ENCODE data around the gene TMUB1. TPM values are rescaled to one million over a fixed set of nuclear protein-coding genes. Genes with fewer than 3 reads are reported as not detected.

The TMUB1 gene
- total RNA-seq, 1 donor from 2014 or later = 10.2 TPM

DNA sequence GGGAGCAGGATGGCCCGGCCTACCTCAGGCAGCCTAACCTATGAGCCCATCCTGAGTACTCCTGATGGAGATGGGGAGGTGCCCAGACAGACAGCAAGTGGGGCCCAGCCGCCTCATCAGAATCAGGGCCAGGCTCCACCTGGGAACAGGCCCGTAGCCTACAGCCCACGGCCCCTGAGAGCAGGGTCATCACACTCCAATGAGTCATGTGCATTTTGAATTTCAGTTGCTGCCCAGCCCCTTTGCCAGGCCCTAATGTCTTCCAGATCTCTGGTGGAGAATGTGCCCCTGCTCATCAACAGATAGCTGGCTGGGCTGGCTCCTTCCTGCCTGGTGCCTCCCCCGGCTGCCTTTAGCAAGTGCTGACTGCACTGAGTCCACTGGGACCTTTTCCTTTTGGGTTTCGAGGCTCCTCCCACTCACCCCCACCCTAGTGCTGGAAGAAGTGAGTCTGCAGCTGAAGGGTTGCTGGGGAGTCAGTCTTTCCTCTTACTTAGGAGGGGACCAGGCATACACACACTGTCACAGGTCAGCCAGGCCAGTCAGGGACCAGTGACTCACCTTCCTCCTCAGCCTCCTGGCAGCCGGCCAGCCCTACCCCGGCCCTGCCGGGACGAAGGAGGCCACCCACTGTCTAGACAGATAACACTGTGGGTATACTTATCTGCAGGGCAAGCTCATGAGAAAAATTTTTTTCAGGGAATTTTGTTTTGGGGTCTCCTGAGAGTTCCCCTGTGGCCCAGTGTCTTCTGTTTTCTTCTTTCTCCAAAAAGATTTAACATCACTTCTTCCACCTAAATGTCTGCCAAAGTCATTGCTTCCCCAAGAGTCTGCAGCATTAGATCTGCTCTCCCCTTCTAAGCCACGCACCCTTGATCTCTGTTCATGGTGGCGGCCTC is 44.1 kb downstream of the TMUB1 start:
- DNase-seq (ENCODE audit: low spot score in 2 of 2) (peak in 1 of 2 donors; percentile 62), FAIRE-seq (no peak)

- DNase-seq (ENCODE audit: low spot score in 2 of 2) (no peak), FAIRE-seq (no peak)
These were observed 47.4 kb downstream of the TMUB1 start for GRCh38 chr7:151035902-151036301.

DNA sequence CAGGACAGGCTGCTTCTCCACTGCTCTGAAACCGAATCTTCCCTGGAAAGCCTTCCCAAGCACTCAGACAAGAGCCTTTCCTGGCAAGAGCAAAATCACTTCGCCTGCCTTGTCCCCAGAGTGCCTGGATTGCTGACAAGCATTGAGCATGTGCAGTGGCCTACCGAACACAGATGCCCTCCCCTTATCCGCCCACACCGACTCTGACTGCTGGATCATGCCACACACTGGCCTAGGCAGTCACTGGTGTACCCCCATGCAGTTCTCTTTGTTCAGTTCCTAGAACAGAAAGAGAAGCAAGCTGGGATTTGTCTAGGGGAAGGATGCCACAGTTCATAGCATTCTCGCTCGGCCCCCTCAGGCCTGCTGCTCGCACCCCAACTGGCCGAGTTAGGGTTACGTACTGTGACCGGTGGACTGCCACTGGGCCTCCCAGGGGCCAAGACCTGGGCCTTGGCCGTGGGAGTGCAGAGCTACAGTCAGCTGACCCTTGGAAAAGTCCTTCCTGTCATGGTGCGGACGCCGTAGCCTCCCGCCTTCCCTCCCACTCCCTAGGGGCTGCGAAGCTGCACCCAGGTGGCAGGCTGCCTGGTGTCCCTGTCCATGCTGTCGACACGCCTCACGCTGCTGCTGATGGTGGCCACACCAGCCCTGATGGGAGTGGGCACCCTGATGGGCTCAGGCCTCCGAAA is 48.1 kb downstream of the TMUB1 start:
- DNase-seq (ENCODE audit: low spot score in 2 of 2) = no peak
- FAIRE-seq = no peak

DNA sequence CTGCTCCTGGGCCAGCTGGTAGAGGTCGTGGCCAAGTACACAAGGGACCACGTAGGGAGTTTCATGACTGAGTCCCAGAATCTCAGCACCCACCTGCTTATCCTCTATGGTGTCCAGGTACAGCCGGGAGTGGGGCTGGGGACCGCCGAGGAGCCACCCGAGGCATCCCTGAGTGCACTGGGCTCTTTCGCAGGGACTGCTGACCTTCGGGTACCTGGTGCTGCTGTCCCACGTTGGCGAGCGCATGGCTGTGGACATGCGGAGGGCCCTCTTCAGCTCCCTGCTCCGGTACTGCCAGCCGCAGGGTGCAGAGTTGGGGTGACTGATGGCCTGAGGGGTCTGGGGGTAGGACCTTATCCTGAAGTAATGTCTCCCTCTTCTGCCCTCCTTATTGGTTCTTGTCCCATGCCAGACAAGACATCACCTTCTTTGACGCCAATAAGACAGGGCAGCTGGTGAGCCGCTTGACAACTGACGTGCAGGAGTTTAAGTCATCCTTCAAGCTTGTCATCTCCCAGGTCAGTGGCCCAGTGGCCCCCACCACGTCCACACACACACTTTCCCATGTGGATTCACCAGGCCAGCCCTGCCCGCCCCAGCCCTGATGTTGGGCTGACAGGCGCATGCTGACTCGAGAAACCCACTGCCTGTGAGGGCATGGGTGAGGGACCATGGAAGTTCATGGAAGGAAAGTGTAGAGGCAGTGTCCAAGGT is 48.8 kb downstream of the TMUB1 start:
- DNase-seq (ENCODE audit: low spot score in 2 of 2) (no peak), FAIRE-seq (no peak)

DNA sequence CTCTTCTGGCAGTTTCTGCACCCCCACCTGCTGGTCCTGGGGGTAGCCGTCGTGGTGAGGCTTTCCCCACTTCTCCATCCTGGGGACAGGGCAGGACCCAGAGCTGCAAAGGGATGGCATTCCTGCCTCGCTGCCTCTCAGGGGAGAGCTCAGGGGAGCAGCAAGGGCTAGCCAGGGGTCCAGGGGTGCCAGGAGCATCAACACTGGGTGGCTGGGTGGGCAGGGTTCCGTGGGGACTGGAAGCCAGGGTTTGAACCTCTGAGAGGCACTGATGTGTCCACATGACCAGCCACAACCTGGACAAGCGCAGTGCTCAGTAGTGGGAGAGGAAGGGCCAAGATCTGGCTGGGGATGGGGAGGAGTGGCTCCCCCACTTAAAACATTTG is 49.4 kb downstream of the TMUB1 start:
- FAIRE-seq (no peak), DNase-seq (ENCODE audit: low spot score in 2 of 2) (no peak)

- FAIRE-seq = no peak
These were observed 50.1 kb downstream of the TMUB1 start for GRCh38 chr7:151032936-151033863.

More at GRCh38 chr7:151032936-151033863, 50.1 kb downstream of the TMUB1 start:
- DNase-seq (ENCODE audit: low spot score in 2 of 2) = no peak

Other genes starting within 250 kb of the TMUB1 start
- not detected for gene AOC1, start 231.0 kb downstream of the TMUB1 start, total RNA-seq
- gene KCNH2, start 105.2 kb downstream of the TMUB1 start, total RNA-seq = 6.1 TPM
- 0.82 TPM for gene NOS3, start 92.5 kb downstream of the TMUB1 start, total RNA-seq
- 2.4 TPM for gene ATG9B, start 59.0 kb downstream of the TMUB1 start, total RNA-seq
- gene ABCB8, start 55.0 kb downstream of the TMUB1 start, total RNA-seq = 22.8 TPM
- gene ASIC3, start 35.0 kb downstream of the TMUB1 start, total RNA-seq = 0.82 TPM
- gene CDK5, start 25.6 kb downstream of the TMUB1 start, total RNA-seq = 47.7 TPM
- gene SLC4A2, start 23.9 kb downstream of the TMUB1 start, total RNA-seq = 10.6 TPM
- gene FASTK, start 2.7 kb downstream of the TMUB1 start, total RNA-seq = 32.6 TPM
- 92.9 TPM for gene AGAP3, start 3.0 kb upstream of the TMUB1 start, total RNA-seq
- 0.41 TPM for gene GBX1, start 84.2 kb upstream of the TMUB1 start, total RNA-seq
- not detected for gene ASB10, start 103.8 kb upstream of the TMUB1 start, total RNA-seq
- not detected for gene H2BK1, start 127.0 kb upstream of the TMUB1 start, total RNA-seq
- gene ABCF2, start 143.7 kb upstream of the TMUB1 start, total RNA-seq = 38.3 TPM
- gene CHPF2, start 149.0 kb upstream of the TMUB1 start, total RNA-seq = 18.3 TPM
- gene SMARCD3, start 165.2 kb upstream of the TMUB1 start, total RNA-seq = 145 TPM

All from frontal cortex (tissue), 4 donors.